HCT116 (cell line): ENCODE data around the gene SOCS3.

ENCODE experiments used
- EZH2 ChIP-seq: fragments of 200-600 bp; sonication (generic); IDR thresholded peaks from 2 replicates; pipeline ENCODE4 v1.6.1; 2017; ENCODE audit warnings: antibody characterized with exemption, mixed run types
- FOSL1 ChIP-seq: IDR thresholded peaks from 2 replicates; pipeline ENCODE4 v1.6.1; 2012; ENCODE audit warnings: low read depth
- POLR2A ChIP-seq: IDR thresholded peaks from 2 replicates; pipeline ENCODE4 v1.7.0; 2011; ENCODE audit warnings: borderline replicate concordance; ENCODE audit not compliant: insufficient read depth, insufficient read length; ENCODE audit errors: extremely low read depth
- POLR2AphosphoS5 ChIP-seq: IDR thresholded peaks from 2 replicates; pipeline ENCODE4 v1.6.1; 2011; ENCODE audit warnings: mild to moderate bottlenecking, low read depth, low read length, moderate library complexity
- RAD21 ChIP-seq: IDR thresholded peaks from 2 replicates; pipeline ENCODE4 v1.6.1; 2012; ENCODE audit warnings: low read depth, mild to moderate bottlenecking
- TCF7L2 ChIP-seq: IDR thresholded peaks from 2 replicates; pipeline ENCODE4 v1.7.0; 2011; ENCODE audit warnings: borderline replicate concordance, inconsistent platforms; ENCODE audit not compliant: insufficient read depth, insufficient read length; ENCODE audit errors: extremely low read depth
- YY1 ChIP-seq: IDR thresholded peaks from 2 replicates; pipeline ENCODE4 v1.6.1; 2011; ENCODE audit warnings: low read length, low read depth, moderate library complexity, mild to moderate bottlenecking; ENCODE audit not compliant: insufficient replicate concordance; ENCODE audit errors: extremely low read depth
- ZFX ChIP-seq: fragments of 450-650 bp; IDR thresholded peaks from 2 replicates; pipeline ENCODE4 v1.6.1; 2017
- TF ChIP-seq, protein P1 (sequence below), 3 experiments: fragments of 200-600 bp in 1 of 3; sonication (generic) in 1 of 3; IDR thresholded peaks in 2 of 3; conservative IDR thresholded peaks in 1 of 3; 2 replicates each; pipeline ENCODE4 v1.5.1; 2012 to 2017; ENCODE audit warnings: low read depth in 2 of 3, low read length in 2 of 3, antibody characterized with exemption in 1 of 3, borderline replicate concordance in 1 of 3, control low read depth in 1 of 3, mild to moderate bottlenecking in 1 of 3, mixed read lengths in 1 of 3, mixed run types in 1 of 3, moderate library complexity in 1 of 3; ENCODE audit not compliant: insufficient read depth in 1 of 3
- TF ChIP-seq, protein P2 (sequence below): IDR thresholded peaks from 2 replicates; pipeline ENCODE4 v1.6.1; 2011; ENCODE audit warnings: mild to moderate bottlenecking, low read length, moderate library complexity; ENCODE audit not compliant: insufficient replicate concordance; ENCODE audit errors: extremely low read depth
- TF ChIP-seq, protein P3 (sequence below): IDR thresholded peaks from 2 replicates; pipeline ENCODE4 v1.6.1; 2012
- TF ChIP-seq, protein P4 (sequence below): IDR thresholded peaks from 2 replicates; pipeline ENCODE4 v1.6.1; 2012; ENCODE audit warnings: low read depth

DNA sequence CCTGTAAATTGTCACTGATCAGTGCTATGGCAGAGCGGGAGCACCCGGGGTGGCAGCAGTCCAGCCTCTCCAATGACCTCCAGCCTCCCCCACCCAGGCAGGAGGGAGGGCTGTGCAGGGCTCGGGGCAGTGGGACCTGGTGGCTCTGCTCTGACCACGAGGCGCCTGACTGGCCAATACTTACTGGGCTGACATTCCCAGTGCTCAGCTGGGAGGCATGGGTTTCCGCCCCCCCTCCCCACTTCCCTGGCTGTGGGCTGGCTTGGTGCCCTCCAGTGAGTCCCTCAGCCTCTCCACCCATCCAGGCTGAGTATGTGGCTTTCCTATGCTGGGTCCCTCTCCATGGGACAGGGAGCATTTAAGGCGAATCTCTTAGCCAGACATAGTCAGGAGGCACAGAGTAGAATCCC, 2.7 kb downstream of the SOCS3 start:
- TF ChIP-seq POLR2A (no peak), EZH2 (no peak), FOSL1 (no peak), RAD21 (no peak), ZFX (no peak), POLR2AphosphoS5 (peak; percentile 14; the same call in 1 of the 2 replicates), TCF7L2 (no peak), YY1 (no peak)
- TF ChIP-seq, protein P1, sequence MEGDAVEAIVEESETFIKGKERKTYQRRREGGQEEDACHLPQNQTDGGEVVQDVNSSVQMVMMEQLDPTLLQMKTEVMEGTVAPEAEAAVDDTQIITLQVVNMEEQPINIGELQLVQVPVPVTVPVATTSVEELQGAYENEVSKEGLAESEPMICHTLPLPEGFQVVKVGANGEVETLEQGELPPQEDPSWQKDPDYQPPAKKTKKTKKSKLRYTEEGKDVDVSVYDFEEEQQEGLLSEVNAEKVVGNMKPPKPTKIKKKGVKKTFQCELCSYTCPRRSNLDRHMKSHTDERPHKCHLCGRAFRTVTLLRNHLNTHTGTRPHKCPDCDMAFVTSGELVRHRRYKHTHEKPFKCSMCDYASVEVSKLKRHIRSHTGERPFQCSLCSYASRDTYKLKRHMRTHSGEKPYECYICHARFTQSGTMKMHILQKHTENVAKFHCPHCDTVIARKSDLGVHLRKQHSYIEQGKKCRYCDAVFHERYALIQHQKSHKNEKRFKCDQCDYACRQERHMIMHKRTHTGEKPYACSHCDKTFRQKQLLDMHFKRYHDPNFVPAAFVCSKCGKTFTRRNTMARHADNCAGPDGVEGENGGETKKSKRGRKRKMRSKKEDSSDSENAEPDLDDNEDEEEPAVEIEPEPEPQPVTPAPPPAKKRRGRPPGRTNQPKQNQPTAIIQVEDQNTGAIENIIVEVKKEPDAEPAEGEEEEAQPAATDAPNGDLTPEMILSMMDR (IDR thresholded peaks at IDR 0.05 in 2 of 3, conservative IDR thresholded peaks at IDR 0.05 in 1 of 3; ENCODE audit: borderline replicate concordance in 1 of 3, insufficient read depth in 1 of 3, low read depth in 2 of 3, low read length in 2 of 3): no peak
- TF ChIP-seq, protein P2, sequence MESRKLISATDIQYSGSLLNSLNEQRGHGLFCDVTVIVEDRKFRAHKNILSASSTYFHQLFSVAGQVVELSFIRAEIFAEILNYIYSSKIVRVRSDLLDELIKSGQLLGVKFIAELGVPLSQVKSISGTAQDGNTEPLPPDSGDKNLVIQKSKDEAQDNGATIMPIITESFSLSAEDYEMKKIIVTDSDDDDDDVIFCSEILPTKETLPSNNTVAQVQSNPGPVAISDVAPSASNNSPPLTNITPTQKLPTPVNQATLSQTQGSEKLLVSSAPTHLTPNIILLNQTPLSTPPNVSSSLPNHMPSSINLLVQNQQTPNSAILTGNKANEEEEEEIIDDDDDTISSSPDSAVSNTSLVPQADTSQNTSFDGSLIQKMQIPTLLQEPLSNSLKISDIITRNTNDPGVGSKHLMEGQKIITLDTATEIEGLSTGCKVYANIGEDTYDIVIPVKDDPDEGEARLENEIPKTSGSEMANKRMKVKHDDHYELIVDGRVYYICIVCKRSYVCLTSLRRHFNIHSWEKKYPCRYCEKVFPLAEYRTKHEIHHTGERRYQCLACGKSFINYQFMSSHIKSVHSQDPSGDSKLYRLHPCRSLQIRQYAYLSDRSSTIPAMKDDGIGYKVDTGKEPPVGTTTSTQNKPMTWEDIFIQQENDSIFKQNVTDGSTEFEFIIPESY: no peak
- TF ChIP-seq, protein P3, sequence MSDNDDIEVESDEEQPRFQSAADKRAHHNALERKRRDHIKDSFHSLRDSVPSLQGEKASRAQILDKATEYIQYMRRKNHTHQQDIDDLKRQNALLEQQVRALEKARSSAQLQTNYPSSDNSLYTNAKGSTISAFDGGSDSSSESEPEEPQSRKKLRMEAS: no peak
- TF ChIP-seq, protein P4, sequence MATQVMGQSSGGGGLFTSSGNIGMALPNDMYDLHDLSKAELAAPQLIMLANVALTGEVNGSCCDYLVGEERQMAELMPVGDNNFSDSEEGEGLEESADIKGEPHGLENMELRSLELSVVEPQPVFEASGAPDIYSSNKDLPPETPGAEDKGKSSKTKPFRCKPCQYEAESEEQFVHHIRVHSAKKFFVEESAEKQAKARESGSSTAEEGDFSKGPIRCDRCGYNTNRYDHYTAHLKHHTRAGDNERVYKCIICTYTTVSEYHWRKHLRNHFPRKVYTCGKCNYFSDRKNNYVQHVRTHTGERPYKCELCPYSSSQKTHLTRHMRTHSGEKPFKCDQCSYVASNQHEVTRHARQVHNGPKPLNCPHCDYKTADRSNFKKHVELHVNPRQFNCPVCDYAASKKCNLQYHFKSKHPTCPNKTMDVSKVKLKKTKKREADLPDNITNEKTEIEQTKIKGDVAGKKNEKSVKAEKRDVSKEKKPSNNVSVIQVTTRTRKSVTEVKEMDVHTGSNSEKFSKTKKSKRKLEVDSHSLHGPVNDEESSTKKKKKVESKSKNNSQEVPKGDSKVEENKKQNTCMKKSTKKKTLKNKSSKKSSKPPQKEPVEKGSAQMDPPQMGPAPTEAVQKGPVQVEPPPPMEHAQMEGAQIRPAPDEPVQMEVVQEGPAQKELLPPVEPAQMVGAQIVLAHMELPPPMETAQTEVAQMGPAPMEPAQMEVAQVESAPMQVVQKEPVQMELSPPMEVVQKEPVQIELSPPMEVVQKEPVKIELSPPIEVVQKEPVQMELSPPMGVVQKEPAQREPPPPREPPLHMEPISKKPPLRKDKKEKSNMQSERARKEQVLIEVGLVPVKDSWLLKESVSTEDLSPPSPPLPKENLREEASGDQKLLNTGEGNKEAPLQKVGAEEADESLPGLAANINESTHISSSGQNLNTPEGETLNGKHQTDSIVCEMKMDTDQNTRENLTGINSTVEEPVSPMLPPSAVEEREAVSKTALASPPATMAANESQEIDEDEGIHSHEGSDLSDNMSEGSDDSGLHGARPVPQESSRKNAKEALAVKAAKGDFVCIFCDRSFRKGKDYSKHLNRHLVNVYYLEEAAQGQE: no peak
